PC-3 (cell line): ENCODE measurements around the gene CUL2. TPM values are rescaled to one million over a fixed set of nuclear protein-coding genes. Genes with fewer than 3 reads are reported as not detected.
A peak's percentile ranks its signal among the peaks of the same experiment; 100 is the strongest.

Experiments used
- ATAC-seq: fragments of 200-7000 bp; cut with Tn5 transposase; 2 replicates; pipeline ENCODE4 v1.9.1; 2020; ENCODE audit warnings: mild to moderate bottlenecking, moderate library complexity
- BruUV-seq: library from RNA; stranded (reverse); fragments of 400-500 nt; replicated peaks from 2 replicates; lab custom pipeline; 2021; lab: Mats Ljungman, UMichigan
- CTCF ChIA-PET: fragments of 300-600 bp; sonication (Branson Sonifier 250); formaldehyde crosslinking; loops from one replicate; lab custom pipeline; 2022; ENCODE audit warnings: antibody characterized with exemption; lab: Charles Lee
- POLR2A ChIA-PET: fragments of 300-600 bp; sonication (Branson Sonifier 250); formaldehyde crosslinking; loops from one replicate; lab custom pipeline; 2022; ENCODE audit warnings: antibody characterized with exemption; ENCODE audit not compliant: unreplicated experiment; lab: Charles Lee
- DNase-seq: peaks from one replicate; pipeline ENCODE4 v3.0.0-alpha.2; 2015
- H2AFZ ChIP-seq: fragments of 300-600 bp; sonication (generic); 2 replicates; pipeline ENCODE4 v1.6.0; 2016; ENCODE audit warnings: antibody characterized with exemption, low read length
- H3F3A ChIP-seq: fragments of 300-600 bp; sonication (generic); one replicate; pipeline ENCODE4 v1.6.0; 2017; ENCODE audit warnings: antibody characterized with exemption, low read length, control low read depth, mild to moderate bottlenecking; ENCODE audit not compliant: unreplicated experiment
- H3K27ac ChIP-seq: fragments of 300-600 bp; sonication (generic); 2 replicates; pipeline ENCODE4 v1.5.1; 2016; ENCODE audit warnings: mild to moderate bottlenecking, low read length
- H3K27me3 ChIP-seq: fragments of 300-600 bp; sonication (generic); 2 replicates; pipeline ENCODE4 v1.6.1; 2016; ENCODE audit warnings: low read length, mixed read lengths
- H3K36me3 ChIP-seq: fragments of 300-600 bp; sonication (generic); 2 replicates; pipeline ENCODE4 v1.6.1; 2016; ENCODE audit warnings: low read depth, mixed run types, low read length, mixed read lengths
- H3K4me1 ChIP-seq: fragments of 300-600 bp; sonication (generic); 2 replicates; pipeline ENCODE4 v1.5.1; 2016; ENCODE audit warnings: low read length; ENCODE audit not compliant: insufficient read depth
- H3K4me2 ChIP-seq: fragments of 300-600 bp; sonication (generic); 2 replicates; pipeline ENCODE4 v1.6.0; 2016; ENCODE audit warnings: low read length
- H3K4me3 ChIP-seq: fragments of 300-600 bp; sonication (generic); 2 replicates; pipeline ENCODE4 v1.5.1; 2016; ENCODE audit warnings: mild to moderate bottlenecking, low read length, mixed read lengths
- H3K79me2 ChIP-seq: fragments of 300-600 bp; sonication (generic); 2 replicates; pipeline ENCODE4 v1.6.1; 2017; ENCODE audit warnings: low read length, mixed read lengths
- H3K9ac ChIP-seq: fragments of 300-600 bp; sonication (generic); 2 replicates; pipeline ENCODE4 v1.6.0; 2016; ENCODE audit warnings: mild to moderate bottlenecking, low read length
- H3K9me2 ChIP-seq: fragments of 300-600 bp; sonication (generic); replicated peaks from 2 replicates; pipeline ENCODE4 v1.6.1; 2016; ENCODE audit warnings: mixed run types, low read length, mixed read lengths
- H3K9me3 ChIP-seq: fragments of 300-600 bp; sonication (generic); 2 replicates; pipeline ENCODE4 v1.6.1; 2016; ENCODE audit warnings: low read length, mixed read lengths
- H4K20me1 ChIP-seq: fragments of 300-600 bp; sonication (generic); 2 replicates; pipeline ENCODE4 v1.6.1; 2016; ENCODE audit warnings: low read length, mixed read lengths
- EZH2 ChIP-seq: fragments of 300-600 bp; sonication (generic); IDR thresholded peaks from one replicate; pipeline ENCODE4 v1.6.1; 2017; ENCODE audit warnings: antibody characterized with exemption, mild to moderate bottlenecking, low read length; ENCODE audit not compliant: unreplicated experiment
- EZH2phosphoT487 ChIP-seq: fragments of 300-600 bp; sonication (generic); IDR thresholded peaks from 2 replicates; pipeline ENCODE4 v1.6.1; 2018; ENCODE audit warnings: mild to moderate bottlenecking, antibody characterized with exemption, low read length, borderline replicate concordance
- intact Hi-C: fragments of 100-400 bp; cut with micrococcal nuclease; formaldehyde crosslinking; loops from 2 replicates; pipeline ENCODE4 v1.9.0; 2023
- total RNA-seq: library from RNA; depleted of rRNA; stranded (reverse); fragments of >200 nt; gene quantifications from 2 replicates; pipeline ENCODE4 v1.2.3, GENCODE V29; 2014
- TF ChIP-seq, protein P1 (sequence below): fragments of 300-600 bp; sonication (generic); conservative IDR thresholded peaks from 2 replicates; pipeline ENCODE4 v1.5.1; 2017; ENCODE audit warnings: antibody characterized with exemption, low read depth, mild to moderate bottlenecking, low read length

The CUL2 gene
- total RNA-seq, 1 experiment from 2014 or later: 129 TPM

DNA sequence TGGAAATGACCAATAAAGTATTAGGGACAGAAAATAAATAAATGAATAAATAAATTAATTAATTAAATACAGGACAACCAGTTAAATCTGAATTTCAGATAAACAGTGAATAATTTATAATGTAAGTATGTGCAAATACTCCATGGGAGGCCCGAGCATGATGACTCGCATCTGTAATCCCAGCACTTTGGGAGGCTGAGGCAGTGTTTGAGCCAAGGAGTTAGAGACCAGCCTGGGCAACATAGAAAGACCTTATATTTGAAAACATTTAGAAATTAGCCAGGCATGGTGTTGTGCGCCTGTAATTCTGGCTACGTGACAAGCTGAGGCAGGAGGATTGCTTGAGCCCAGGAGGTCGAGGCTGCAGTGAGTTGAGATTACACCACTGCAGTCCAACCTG, 123.7 kb downstream of the CUL2 start:
- CTCF ChIA-PET: no interaction called here
- ATAC-seq (peak; percentile 87), DNase-seq (peak; percentile 53)
- intact Hi-C loops: no loop called here
- H3K9me2 ChIP-seq: no peaks in the 10 kb centered on the region
- no peaks in the 10 kb centered on the region for H3F3A ChIP-seq
- H3K27ac ChIP-seq: no peak overlapping the region
- no TSS peak for BruUV-seq
- no peak overlapping the region for H2AFZ ChIP-seq
- no peaks in the 10 kb centered on the region for H3K9me3 ChIP-seq
- H3K79me2 ChIP-seq: no peaks in the 10 kb centered on the region
- TF ChIP-seq, protein P1, sequence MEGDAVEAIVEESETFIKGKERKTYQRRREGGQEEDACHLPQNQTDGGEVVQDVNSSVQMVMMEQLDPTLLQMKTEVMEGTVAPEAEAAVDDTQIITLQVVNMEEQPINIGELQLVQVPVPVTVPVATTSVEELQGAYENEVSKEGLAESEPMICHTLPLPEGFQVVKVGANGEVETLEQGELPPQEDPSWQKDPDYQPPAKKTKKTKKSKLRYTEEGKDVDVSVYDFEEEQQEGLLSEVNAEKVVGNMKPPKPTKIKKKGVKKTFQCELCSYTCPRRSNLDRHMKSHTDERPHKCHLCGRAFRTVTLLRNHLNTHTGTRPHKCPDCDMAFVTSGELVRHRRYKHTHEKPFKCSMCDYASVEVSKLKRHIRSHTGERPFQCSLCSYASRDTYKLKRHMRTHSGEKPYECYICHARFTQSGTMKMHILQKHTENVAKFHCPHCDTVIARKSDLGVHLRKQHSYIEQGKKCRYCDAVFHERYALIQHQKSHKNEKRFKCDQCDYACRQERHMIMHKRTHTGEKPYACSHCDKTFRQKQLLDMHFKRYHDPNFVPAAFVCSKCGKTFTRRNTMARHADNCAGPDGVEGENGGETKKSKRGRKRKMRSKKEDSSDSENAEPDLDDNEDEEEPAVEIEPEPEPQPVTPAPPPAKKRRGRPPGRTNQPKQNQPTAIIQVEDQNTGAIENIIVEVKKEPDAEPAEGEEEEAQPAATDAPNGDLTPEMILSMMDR: no peak
- TF ChIP-seq EZH2phosphoT487 (no peak), EZH2 (no peak)
- peaks cover 4% of the 10 kb centered on the region for H3K4me1 ChIP-seq
- POLR2A ChIA-PET: no interaction called here
- H3K4me3 ChIP-seq: no peak overlapping the region
- no peak overlapping the region for H3K4me2 ChIP-seq
- no peak overlapping the region for H3K9ac ChIP-seq
- H3K36me3 ChIP-seq: no peaks in the 10 kb centered on the region
- no peaks in the 10 kb centered on the region for H3K27me3 ChIP-seq
- no peaks in the 10 kb centered on the region for H4K20me1 ChIP-seq

DNA sequence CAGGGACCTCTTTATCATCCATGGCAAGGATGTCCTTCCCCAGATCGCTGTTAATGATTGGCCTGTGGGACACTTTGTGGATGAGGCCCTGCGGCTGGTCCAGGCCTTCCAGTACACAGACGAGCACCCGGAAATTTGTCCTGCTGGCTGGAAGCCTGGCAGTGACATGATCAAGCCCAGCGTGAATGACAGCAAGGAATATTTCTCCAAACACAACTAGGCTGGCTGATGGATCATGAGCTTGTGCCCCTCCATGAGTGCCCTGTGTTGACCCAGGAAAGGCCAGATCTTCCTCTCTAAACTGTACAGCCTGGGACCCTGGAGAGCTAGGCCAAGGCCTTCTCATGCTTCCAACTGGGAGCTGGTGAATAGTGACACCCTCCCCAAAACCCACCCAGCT, 124.1 kb downstream of the CUL2 start:
- H3K36me3 ChIP-seq: no peaks in the 10 kb centered on the region

DNA sequence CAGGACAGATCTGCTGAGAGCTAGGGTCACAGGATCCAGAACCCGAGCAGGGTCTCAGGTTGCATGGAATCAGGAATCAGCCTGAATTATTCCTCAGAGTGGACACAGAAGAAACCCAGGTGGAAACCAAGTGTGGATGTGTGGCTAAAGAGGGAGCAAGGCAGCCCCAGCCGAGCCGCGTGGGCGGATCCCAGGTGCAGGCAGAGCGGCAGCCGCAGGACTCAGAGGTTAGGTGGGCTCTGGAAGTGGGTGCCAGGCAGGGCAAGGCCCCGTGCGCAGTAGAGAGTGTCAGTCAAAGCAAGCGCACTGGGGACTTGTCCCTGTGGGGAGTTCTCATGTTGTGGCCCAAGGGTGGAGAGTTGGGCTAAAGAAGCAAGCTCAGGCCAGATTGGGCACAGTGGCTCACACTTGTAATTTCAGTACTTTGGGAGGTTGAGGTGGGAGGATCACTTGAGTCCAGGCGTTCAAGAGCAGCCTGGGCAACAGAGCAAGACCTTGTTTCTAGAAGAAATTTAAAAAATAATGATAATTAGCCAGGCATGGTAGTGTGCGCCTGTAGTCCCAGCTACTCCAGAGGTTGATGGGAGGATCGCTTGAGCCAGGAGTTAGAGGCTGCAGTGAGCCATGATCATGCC, 125.9 kb downstream of the CUL2 start:
- no peak overlapping the region for H3K27ac ChIP-seq
- ChIA-PET CTCF (no interaction called here), POLR2A (no interaction called here)
- DNase-seq (no peak), ATAC-seq (no peak)
- no peak overlapping the region for H2AFZ ChIP-seq
- no peak for TF ChIP-seq EZH2phosphoT487
- TF ChIP-seq EZH2: no peak
- TF ChIP-seq, protein P1: no peak
- no peaks in the 10 kb centered on the region for H3K4me1 ChIP-seq
- no peaks in the 10 kb centered on the region for H3K36me3 ChIP-seq
- H3K27me3 ChIP-seq: no peaks in the 10 kb centered on the region
- no peaks in the 10 kb centered on the region for H3K9me2 ChIP-seq
- no peak overlapping the region for H3K4me2 ChIP-seq
- intact Hi-C loops: loop anchor here (5.0 kb wide), 1 partner anchor 102 kb away; no protein-coding TSS in a partner anchor
- H3F3A ChIP-seq: no peaks in the 10 kb centered on the region
- no peak overlapping the region for H3K4me3 ChIP-seq
- H4K20me1 ChIP-seq: no peaks in the 10 kb centered on the region
- H3K79me2 ChIP-seq: no peaks in the 10 kb centered on the region
- H3K9me3 ChIP-seq: no peaks in the 10 kb centered on the region
- BruUV-seq: no TSS peak
- no peak overlapping the region for H3K9ac ChIP-seq

More for the DNA sequence above, 124.1 kb downstream of the CUL2 start:
- Histone ChIP-seq H2AFZ (no peak overlapping the region), H3K9me3 (no peaks in the 10 kb centered on the region), H4K20me1 (no peaks in the 10 kb centered on the region), H3K9me2 (no peaks in the 10 kb centered on the region), H3K79me2 (no peaks in the 10 kb centered on the region), H3K4me1 (0 out of 2 replicates have a peak, but pooled peaks cover under 1% of the 10 kb centered on the region), H3K27ac (no peak overlapping the region), H3K4me3 (no peak overlapping the region), H3K9ac (no peak overlapping the region), H3F3A (no peaks in the 10 kb centered on the region), H3K27me3 (no peaks in the 10 kb centered on the region), H3K4me2 (no peak overlapping the region)
- intact Hi-C loops: no loop called here
- ChIA-PET POLR2A (no interaction called here), CTCF (no interaction called here)
- DNase-seq: no peak
- no peak for TF ChIP-seq EZH2
- TF ChIP-seq, protein P1: no peak
- peak; percentile 34 for ATAC-seq
- no TSS peak for BruUV-seq
